22Rv1 (cell line): ENCODE measurements around the gene SPIB.

ENCODE experiments used
- ZFX ChIP-seq: fragments of 450-650 bp; IDR thresholded peaks from 2 replicates; pipeline ENCODE4 v1.6.1; 2017; ENCODE audit warnings: antibody characterized with exemption, borderline replicate concordance
- TF ChIP-seq, protein P1 (sequence below): fragments of 450-650 bp; IDR thresholded peaks from 2 replicates; pipeline ENCODE4 v1.5.1; 2017; ENCODE audit warnings: mild to moderate bottlenecking

DNA sequence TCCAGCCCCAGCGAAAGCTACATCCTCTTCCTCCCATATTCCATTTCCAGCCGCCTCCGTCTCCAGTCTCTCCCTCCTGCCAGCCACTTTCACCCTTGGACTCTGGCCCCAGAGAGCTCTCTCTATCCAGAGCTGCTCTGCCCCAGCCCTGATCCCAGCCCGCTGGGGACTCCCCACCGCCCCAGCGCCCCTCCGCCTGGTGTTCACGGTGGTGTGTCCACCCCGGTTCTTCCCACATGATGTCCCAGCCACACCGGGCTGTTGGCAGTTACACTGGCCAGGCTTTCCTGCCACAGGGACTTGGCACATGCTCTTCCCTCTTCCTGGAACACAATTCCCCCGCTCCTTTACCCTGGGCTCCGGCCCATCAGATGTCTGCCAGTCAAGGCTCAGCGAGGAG, 46.3 kb downstream of the SPIB start:
- TF ChIP-seq, protein P1, sequence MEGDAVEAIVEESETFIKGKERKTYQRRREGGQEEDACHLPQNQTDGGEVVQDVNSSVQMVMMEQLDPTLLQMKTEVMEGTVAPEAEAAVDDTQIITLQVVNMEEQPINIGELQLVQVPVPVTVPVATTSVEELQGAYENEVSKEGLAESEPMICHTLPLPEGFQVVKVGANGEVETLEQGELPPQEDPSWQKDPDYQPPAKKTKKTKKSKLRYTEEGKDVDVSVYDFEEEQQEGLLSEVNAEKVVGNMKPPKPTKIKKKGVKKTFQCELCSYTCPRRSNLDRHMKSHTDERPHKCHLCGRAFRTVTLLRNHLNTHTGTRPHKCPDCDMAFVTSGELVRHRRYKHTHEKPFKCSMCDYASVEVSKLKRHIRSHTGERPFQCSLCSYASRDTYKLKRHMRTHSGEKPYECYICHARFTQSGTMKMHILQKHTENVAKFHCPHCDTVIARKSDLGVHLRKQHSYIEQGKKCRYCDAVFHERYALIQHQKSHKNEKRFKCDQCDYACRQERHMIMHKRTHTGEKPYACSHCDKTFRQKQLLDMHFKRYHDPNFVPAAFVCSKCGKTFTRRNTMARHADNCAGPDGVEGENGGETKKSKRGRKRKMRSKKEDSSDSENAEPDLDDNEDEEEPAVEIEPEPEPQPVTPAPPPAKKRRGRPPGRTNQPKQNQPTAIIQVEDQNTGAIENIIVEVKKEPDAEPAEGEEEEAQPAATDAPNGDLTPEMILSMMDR = no peak
- TF ChIP-seq ZFX = no peak
